HCT116 (cell line): ENCODE measurements around the gene BRCA2. TPM values are rescaled to one million over a fixed set of nuclear protein-coding genes. Genes with fewer than 3 reads are reported as not detected.

Experiments used
- ATAC-seq: fragments of 200-7000 bp; cut with Tn5 transposase; 2 replicates; pipeline ENCODE4 v1.9.1; 2020; ENCODE audit warnings: mild to moderate bottlenecking, moderate library complexity
- BruUV-seq: library from RNA; stranded (reverse); fragments of 400-500 nt; replicated peaks from 2 replicates; lab custom pipeline; 2021; lab: Mats Ljungman, UMichigan
- CTCF ChIA-PET: fragments of 300-600 bp; sonication (Branson Sonifier 250); formaldehyde crosslinking; loops from one replicate; lab custom pipeline; 2021; ENCODE audit warnings: antibody characterized with exemption; lab: Charles Lee
- POLR2A ChIA-PET: fragments of 300-600, 350-600 bp; sonication (Branson Sonifier 250); formaldehyde crosslinking; loops from one replicate; lab custom pipeline; 2021; ENCODE audit warnings: antibody characterized with exemption; lab: Charles Lee
- RAD21 ChIA-PET, 2 experiments: fragments of 300-600 bp; sonication (Branson Sonifier 250); formaldehyde crosslinking; loops; one replicate each; lab custom pipeline; 2023; ENCODE audit warnings: low total read pairs in 2 of 2; ENCODE audit not compliant: uncharacterized antibody in 2 of 2, unreplicated experiment in 2 of 2, low non-redundant PET in 1 of 2; lab: Charles Lee
- DNase-seq: peaks from one replicate; pipeline ENCODE4 v3.0.0-alpha.2; 2010; ENCODE audit warnings: low read depth, low spot score
- H2AFZ ChIP-seq: fragments of 200-600 bp; shearing (Covaris generic), sonication (generic); 2 replicates; pipeline ENCODE4 v1.6.1; 2017; ENCODE audit warnings: low read depth, mixed run types, mixed read lengths, antibody characterized with exemption, low read length; ENCODE audit not compliant: poor library complexity, severe bottlenecking
- H3K27ac ChIP-seq: 2 replicates; pipeline ENCODE4 v1.5.1; 2012; ENCODE audit warnings: low read depth, low read length
- H3K27me3 ChIP-seq: fragments of 200-600 bp; sonication (generic); 2 replicates; pipeline ENCODE4 v1.6.1; 2016; ENCODE audit warnings: mixed run types, low read length, mixed read lengths; ENCODE audit not compliant: insufficient read depth
- H3K36me3 ChIP-seq, 2 experiments: fragments of 200-500 bp in 1 of 2; fragments of 200-600 bp in 1 of 2; sonication (Bioruptor generic) in 1 of 2; sonication (generic) in 1 of 2; 2 replicates each; pipeline versions ENCODE4 v1.5.1 to v1.6.1; 2014 to 2016; ENCODE audit warnings: low read length in 2 of 2, inconsistent platforms in 1 of 2, mixed read lengths in 1 of 2, mixed run types in 1 of 2; ENCODE audit not compliant: insufficient read depth in 2 of 2, control insufficient read depth in 1 of 2
- H3K4me1 ChIP-seq, 2 experiments: fragments of 200-600 bp in 1 of 2; sonication (generic) in 1 of 2; 2 replicates each; pipeline versions ENCODE4 v1.5.1 to v1.6.1; 2012 to 2017; ENCODE audit warnings: low read length in 2 of 2, inconsistent platforms in 1 of 2, mild to moderate bottlenecking in 1 of 2, mixed read lengths in 1 of 2, mixed run types in 1 of 2, moderate library complexity in 1 of 2; ENCODE audit not compliant: insufficient read depth in 2 of 2, control insufficient read depth in 1 of 2
- H3K4me2 ChIP-seq: fragments of 200-600 bp; sonication (generic); 2 replicates; pipeline ENCODE4 v1.6.1; 2017; ENCODE audit warnings: mixed run types, low read length, mixed read lengths
- H3K4me3 ChIP-seq, 2 experiments: fragments of 200-600 bp in 1 of 2; sonication (generic) in 1 of 2; replicated peaks in 1 of 2; 2 replicates each; pipeline ENCODE4 v1.5.1; 2011 to 2016; ENCODE audit warnings: low read length in 2 of 2, control low read depth in 1 of 2, low read depth in 1 of 2, mild to moderate bottlenecking in 1 of 2, mixed read lengths in 1 of 2, mixed run types in 1 of 2
- H3K79me2 ChIP-seq: fragments of 200-600 bp; sonication (generic); 2 replicates; pipeline ENCODE4 v1.6.1; 2017; ENCODE audit warnings: mild to moderate bottlenecking, mixed run types, low read length, moderate library complexity, mixed read lengths; ENCODE audit not compliant: insufficient read depth
- H3K9ac ChIP-seq: fragments of 200-600 bp; sonication (generic); 2 replicates; pipeline ENCODE4 v1.6.1; 2016; ENCODE audit warnings: low read length, mixed read lengths
- H3K9me2 ChIP-seq: fragments of 200-600 bp; sonication (generic), shearing (Covaris generic); 2 replicates; pipeline ENCODE4 v1.6.1; 2017; ENCODE audit warnings: mixed run types, mild to moderate bottlenecking, moderate library complexity; ENCODE audit not compliant: insufficient read depth
- H3K9me3 ChIP-seq, 2 experiments: fragments of 200-500 bp in 1 of 2; fragments of 200-600 bp in 1 of 2; sonication (Bioruptor generic) in 1 of 2; sonication (generic) in 1 of 2; 2 replicates each; pipeline ENCODE4 v1.6.1; 2014 to 2017; ENCODE audit warnings: low read length in 2 of 2, mixed read lengths in 2 of 2, inconsistent platforms in 1 of 2, low read depth in 1 of 2, mild to moderate bottlenecking in 1 of 2, mixed run types in 1 of 2, moderate library complexity in 1 of 2; ENCODE audit not compliant: control insufficient read depth in 1 of 2, insufficient read depth in 1 of 2
- H4K20me1 ChIP-seq: fragments of 200-600 bp; sonication (generic), shearing (Covaris generic); 2 replicates; pipeline ENCODE4 v1.6.1; 2017; ENCODE audit warnings: mixed run types, mild to moderate bottlenecking, moderate library complexity; ENCODE audit not compliant: insufficient read depth
- CTCF ChIP-seq, 3 experiments: fragments of 200-600 bp in 1 of 3; sonication (generic) in 1 of 3; IDR thresholded peaks in 2 of 3; conservative IDR thresholded peaks in 1 of 3; 2 replicates each; pipeline ENCODE4 v1.5.1; 2012 to 2017; ENCODE audit warnings: low read depth in 2 of 3, low read length in 2 of 3, antibody characterized with exemption in 1 of 3, borderline replicate concordance in 1 of 3, control low read depth in 1 of 3, mild to moderate bottlenecking in 1 of 3, mixed read lengths in 1 of 3, mixed run types in 1 of 3, moderate library complexity in 1 of 3; ENCODE audit not compliant: insufficient read depth in 1 of 3
- ELF1 ChIP-seq: IDR thresholded peaks from 2 replicates; pipeline ENCODE4 v1.6.1; 2012; ENCODE audit warnings: low read depth, borderline replicate concordance
- EZH2 ChIP-seq: fragments of 200-600 bp; sonication (generic); IDR thresholded peaks from 2 replicates; pipeline ENCODE4 v1.6.1; 2017; ENCODE audit warnings: antibody characterized with exemption, mixed run types
- JUND ChIP-seq: IDR thresholded peaks from 2 replicates; pipeline ENCODE4 v1.6.1; 2012
- POLR2A ChIP-seq: IDR thresholded peaks from 2 replicates; pipeline ENCODE4 v1.7.0; 2011; ENCODE audit warnings: borderline replicate concordance; ENCODE audit not compliant: insufficient read depth, insufficient read length; ENCODE audit errors: extremely low read depth
- RAD21 ChIP-seq: IDR thresholded peaks from 2 replicates; pipeline ENCODE4 v1.6.1; 2012; ENCODE audit warnings: low read depth, mild to moderate bottlenecking
- SIN3A ChIP-seq: IDR thresholded peaks from 2 replicates; pipeline ENCODE4 v1.6.1; 2012; ENCODE audit warnings: low read depth
- TCF7L2 ChIP-seq: IDR thresholded peaks from 2 replicates; pipeline ENCODE4 v1.7.0; 2011; ENCODE audit warnings: borderline replicate concordance, inconsistent platforms; ENCODE audit not compliant: insufficient read depth, insufficient read length; ENCODE audit errors: extremely low read depth
- ZNF274 ChIP-seq: fragments of 200-500 bp; sonication (Bioruptor generic); IDR thresholded peaks from 2 replicates; pipeline ENCODE4 v1.6.1; 2014; ENCODE audit warnings: mild to moderate bottlenecking, low read depth, low read length, inconsistent platforms
- intact Hi-C: fragments of 100-400 bp; cut with micrococcal nuclease; formaldehyde crosslinking; loops from 2 replicates; pipeline ENCODE4 v1.10.0; 2022
- total RNA-seq: library from RNA; stranded (reverse); gene quantifications from one replicate; pipeline ENCODE4 v1.2.1, GENCODE V29; 2021; ENCODE audit not compliant: unreplicated experiment
- TF ChIP-seq, protein P1 (sequence below): IDR thresholded peaks from 2 replicates; pipeline ENCODE4 v1.6.1; 2012

BRCA2 gene
- total RNA-seq, 1 experiment from 2014 or later = 14.2 TPM

DNA sequence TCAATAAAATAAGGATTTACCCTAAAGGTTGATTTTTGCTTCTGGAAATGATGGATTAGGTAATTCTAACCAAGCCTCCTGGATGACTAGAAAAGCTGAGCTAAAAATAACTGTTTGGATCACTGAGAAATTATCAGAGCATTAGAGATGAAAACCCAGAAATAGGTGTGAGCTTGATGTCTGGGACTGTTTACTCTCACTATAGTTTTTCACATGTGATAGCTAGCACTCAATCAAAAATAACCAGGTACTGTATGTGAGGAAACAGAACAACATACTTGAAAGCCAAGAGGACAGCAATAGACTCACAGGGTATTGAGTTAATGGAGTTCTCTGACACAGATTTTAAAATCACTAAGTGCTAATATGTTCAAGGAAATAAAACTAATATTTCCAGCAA, 9.7 kb upstream of the BRCA2 start:
- no peaks in the 10 kb centered on the region for H3K36me3 ChIP-seq
- H2AFZ ChIP-seq = no peak overlapping the region
- H3K27ac ChIP-seq = no peak overlapping the region
- CTCF ChIA-PET = interaction anchor here (1.4 to 1.5 kb wide), 2 partner anchors 38 to 395 kb away, joined by 3 to 8 read pairs; no protein-coding TSS in a partner anchor
- DNase-seq = no peak
- intact Hi-C loops = loop anchor here (5.0 kb wide), 1 partner anchor 48 kb away; no protein-coding TSS in a partner anchor
- no peaks in the 10 kb centered on the region for H3K79me2 ChIP-seq
- ATAC-seq = no peak
- H3K9me3 ChIP-seq = no peaks in the 10 kb centered on the region
- H3K4me2 ChIP-seq = no peak overlapping the region
- TF ChIP-seq SIN3A = no peak
- TF ChIP-seq POLR2A = no peak
- TF ChIP-seq EZH2 = no peak
- TF ChIP-seq, protein P1, sequence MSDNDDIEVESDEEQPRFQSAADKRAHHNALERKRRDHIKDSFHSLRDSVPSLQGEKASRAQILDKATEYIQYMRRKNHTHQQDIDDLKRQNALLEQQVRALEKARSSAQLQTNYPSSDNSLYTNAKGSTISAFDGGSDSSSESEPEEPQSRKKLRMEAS = no peak
- TF ChIP-seq TCF7L2 = no peak
- no peak for TF ChIP-seq ELF1
- TF ChIP-seq ZNF274 = no peak
- TF ChIP-seq JUND = no peak
- TF ChIP-seq CTCF (IDR thresholded peaks at IDR 0.05 in 2 of 3, conservative IDR thresholded peaks at IDR 0.05 in 1 of 3; ENCODE audit: borderline replicate concordance in 1 of 3, insufficient read depth in 1 of 3, low read depth in 2 of 3, low read length in 2 of 3) = no peak
- TF ChIP-seq RAD21 = no peak
- TF ChIP-seq, all 23 proteins: peak for 0
- BruUV-seq = no TSS peak
- RAD21 ChIA-PET = interaction anchor here in 1 of 2 experiments (0.8 kb wide), 1 partner anchor 396 kb away, joined by 3 read pairs; no protein-coding TSS in a partner anchor
- Histone ChIP-seq H3K9ac (no peak overlapping the region), H3K27me3 (peaks cover 13% of the 10 kb centered on the region), H4K20me1 (no peaks in the 10 kb centered on the region), H3K4me3 (no peak overlapping the region), H3K9me2 (no peaks in the 10 kb centered on the region), H3K4me1 (peaks cover 0 to 3% of the 10 kb centered on the region in 2 experiments; a peak in 1 of 4 replicates)
- POLR2A ChIA-PET = no interaction called here
